WERI-Rb-1 (cell line): ENCODE measurements around the gene MEGF8.

Source experiments
- DNase-seq: peaks from one replicate; pipeline ENCODE4 v3.0.0-alpha.2; 2020
- H3K27ac ChIP-seq: fragments of 250-450 bp; sonication (Bioruptor Pico); 2 replicates; pipeline ENCODE4 v1.5.1; 2020; ENCODE audit warnings: mild to moderate bottlenecking, moderate library complexity
- H3K27me3 ChIP-seq: fragments of 250-450 bp; sonication (Bioruptor Pico); 2 replicates; pipeline ENCODE4 v1.5.1; 2021; ENCODE audit warnings: mild to moderate bottlenecking, low read depth, moderate library complexity; ENCODE audit not compliant: insufficient read depth, severe bottlenecking
- H3K36me3 ChIP-seq: fragments of 250-450 bp; sonication (Bioruptor Pico); 2 replicates; pipeline ENCODE4 v1.5.1; 2020; ENCODE audit warnings: mild to moderate bottlenecking, moderate library complexity
- H3K4me3 ChIP-seq: 2 replicates; pipeline ENCODE4 v1.5.1; 2011; ENCODE audit warnings: low read depth, mild to moderate bottlenecking, control low read depth, low read length
- H3K9me3 ChIP-seq: fragments of 250-450 bp; sonication (Bioruptor Pico); 2 replicates; pipeline ENCODE4 v1.5.1; 2021; ENCODE audit warnings: mild to moderate bottlenecking, moderate library complexity; ENCODE audit not compliant: severe bottlenecking
- TF ChIP-seq, protein P1 (sequence below): IDR thresholded peaks from 2 replicates; pipeline ENCODE4 v1.5.1; 2011; ENCODE audit warnings: low read depth, mild to moderate bottlenecking, control low read depth, inconsistent platforms, low read length

The MEGF8 gene, protein sequence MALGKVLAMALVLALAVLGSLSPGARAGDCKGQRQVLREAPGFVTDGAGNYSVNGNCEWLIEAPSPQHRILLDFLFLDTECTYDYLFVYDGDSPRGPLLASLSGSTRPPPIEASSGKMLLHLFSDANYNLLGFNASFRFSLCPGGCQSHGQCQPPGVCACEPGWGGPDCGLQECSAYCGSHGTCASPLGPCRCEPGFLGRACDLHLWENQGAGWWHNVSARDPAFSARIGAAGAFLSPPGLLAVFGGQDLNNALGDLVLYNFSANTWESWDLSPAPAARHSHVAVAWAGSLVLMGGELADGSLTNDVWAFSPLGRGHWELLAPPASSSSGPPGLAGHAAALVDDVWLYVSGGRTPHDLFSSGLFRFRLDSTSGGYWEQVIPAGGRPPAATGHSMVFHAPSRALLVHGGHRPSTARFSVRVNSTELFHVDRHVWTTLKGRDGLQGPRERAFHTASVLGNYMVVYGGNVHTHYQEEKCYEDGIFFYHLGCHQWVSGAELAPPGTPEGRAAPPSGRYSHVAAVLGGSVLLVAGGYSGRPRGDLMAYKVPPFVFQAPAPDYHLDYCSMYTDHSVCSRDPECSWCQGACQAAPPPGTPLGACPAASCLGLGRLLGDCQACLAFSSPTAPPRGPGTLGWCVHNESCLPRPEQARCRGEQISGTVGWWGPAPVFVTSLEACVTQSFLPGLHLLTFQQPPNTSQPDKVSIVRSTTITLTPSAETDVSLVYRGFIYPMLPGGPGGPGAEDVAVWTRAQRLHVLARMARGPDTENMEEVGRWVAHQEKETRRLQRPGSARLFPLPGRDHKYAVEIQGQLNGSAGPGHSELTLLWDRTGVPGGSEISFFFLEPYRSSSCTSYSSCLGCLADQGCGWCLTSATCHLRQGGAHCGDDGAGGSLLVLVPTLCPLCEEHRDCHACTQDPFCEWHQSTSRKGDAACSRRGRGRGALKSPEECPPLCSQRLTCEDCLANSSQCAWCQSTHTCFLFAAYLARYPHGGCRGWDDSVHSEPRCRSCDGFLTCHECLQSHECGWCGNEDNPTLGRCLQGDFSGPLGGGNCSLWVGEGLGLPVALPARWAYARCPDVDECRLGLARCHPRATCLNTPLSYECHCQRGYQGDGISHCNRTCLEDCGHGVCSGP (N-terminal part only)

DNA sequence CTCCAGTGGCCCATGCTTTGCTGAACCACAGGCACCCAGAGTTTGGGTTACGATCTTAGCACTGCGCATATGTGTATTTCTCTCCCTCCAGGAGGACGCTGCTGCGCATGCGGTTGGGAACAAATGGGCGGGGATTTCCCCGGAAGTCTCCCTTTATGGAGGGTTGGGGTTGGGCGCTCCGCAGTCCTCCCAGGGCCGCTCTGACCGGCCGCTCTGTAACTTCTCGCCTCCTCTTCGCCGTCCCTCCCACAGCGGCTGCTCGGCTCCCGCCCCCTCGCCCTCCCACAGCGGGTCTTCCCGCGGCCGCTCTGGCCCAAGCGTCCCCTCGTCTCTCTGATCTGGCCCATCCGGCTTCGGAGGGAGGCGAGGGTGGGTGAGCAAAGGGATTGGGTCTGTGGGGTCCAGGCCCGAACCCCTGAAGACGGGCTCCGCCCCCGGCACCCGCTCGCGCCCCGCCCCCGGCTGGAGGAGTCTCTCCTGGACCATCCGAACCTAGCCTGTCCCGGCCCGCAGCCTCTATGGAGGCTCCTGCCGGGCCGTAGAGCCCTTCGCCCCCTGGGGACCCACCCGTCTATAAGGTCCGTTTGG is at the start of gene MEGF8:
Gene MEGF8, plus strand, starts transcription at position 328 of the 588 bp plus-strand sequence. CDS start 609 bp downstream, outside the sequence.
- peak; percentile 99 for DNase-seq
- no peaks in the 10 kb centered on the region; the same call in 1 of the 2 replicates for H3K36me3 ChIP-seq
- TF ChIP-seq, protein P1, sequence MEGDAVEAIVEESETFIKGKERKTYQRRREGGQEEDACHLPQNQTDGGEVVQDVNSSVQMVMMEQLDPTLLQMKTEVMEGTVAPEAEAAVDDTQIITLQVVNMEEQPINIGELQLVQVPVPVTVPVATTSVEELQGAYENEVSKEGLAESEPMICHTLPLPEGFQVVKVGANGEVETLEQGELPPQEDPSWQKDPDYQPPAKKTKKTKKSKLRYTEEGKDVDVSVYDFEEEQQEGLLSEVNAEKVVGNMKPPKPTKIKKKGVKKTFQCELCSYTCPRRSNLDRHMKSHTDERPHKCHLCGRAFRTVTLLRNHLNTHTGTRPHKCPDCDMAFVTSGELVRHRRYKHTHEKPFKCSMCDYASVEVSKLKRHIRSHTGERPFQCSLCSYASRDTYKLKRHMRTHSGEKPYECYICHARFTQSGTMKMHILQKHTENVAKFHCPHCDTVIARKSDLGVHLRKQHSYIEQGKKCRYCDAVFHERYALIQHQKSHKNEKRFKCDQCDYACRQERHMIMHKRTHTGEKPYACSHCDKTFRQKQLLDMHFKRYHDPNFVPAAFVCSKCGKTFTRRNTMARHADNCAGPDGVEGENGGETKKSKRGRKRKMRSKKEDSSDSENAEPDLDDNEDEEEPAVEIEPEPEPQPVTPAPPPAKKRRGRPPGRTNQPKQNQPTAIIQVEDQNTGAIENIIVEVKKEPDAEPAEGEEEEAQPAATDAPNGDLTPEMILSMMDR, result peak; percentile 79
- H3K27me3 ChIP-seq, result no peaks in the 10 kb centered on the region
- peak within 1 kb of the TSS; percentile 80 for H3K27ac ChIP-seq
- peak within 1 kb of the TSS; percentile 94 for H3K4me3 ChIP-seq
- H3K9me3 ChIP-seq, result no peaks in the 10 kb centered on the region

DNA sequence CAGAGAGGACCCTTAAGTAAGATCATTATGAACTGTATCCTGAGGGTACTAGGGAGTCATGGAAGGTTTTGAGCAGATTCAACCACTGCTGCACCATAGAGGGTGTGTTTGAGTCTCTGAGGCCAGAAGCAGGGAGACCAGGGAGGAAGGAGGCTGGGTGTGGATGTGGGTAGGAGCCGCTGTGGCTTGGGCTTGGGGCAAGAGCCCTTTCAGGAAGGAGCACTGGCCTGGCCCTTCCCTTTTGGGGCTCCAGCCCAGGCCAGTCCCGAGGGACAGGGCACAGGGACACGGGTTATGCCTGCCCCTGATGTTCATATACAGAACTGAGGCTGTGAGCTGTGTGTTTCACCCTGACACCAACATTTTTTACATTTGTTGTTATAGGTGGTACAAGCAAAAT is 49.2 kb upstream of the MEGF8 start:
- Histone ChIP-seq H3K27me3 (no peaks in the 10 kb centered on the region), H3K36me3 (peaks cover 31% of the 10 kb centered on the region), H3K27ac (no peak overlapping the region), H3K9me3 (no peaks in the 10 kb centered on the region), H3K4me3 (no peak overlapping the region)
- TF ChIP-seq, protein P1, result no peak
- no peak for DNase-seq

DNA sequence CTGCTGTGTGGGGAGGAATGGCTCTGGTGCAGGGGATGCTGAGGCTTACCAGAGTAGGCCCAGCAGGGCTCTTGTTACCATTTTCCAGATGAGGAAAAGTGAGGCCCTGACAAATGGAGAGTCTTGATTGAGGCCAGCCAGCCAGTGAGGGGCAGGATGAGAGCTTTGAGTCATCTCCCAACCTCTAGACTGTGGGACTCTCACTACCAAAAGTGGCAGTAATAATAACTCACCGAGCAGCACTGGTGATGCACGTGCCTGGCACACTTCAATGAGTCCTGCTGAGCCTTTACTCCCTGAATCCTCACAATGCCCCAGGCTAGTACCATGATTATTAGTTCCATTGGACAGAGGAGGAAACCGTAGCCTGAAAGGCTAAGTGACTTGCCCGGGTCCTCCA is 48.6 kb upstream of the MEGF8 start:
- TF ChIP-seq, protein P1, result no peak
- Histone ChIP-seq H3K9me3 (no peaks in the 10 kb centered on the region), H3K4me3 (no peak overlapping the region), H3K36me3 (peaks cover 30% of the 10 kb centered on the region), H3K27ac (no peak overlapping the region), H3K27me3 (no peaks in the 10 kb centered on the region)
- DNase-seq, result no peak

DNA sequence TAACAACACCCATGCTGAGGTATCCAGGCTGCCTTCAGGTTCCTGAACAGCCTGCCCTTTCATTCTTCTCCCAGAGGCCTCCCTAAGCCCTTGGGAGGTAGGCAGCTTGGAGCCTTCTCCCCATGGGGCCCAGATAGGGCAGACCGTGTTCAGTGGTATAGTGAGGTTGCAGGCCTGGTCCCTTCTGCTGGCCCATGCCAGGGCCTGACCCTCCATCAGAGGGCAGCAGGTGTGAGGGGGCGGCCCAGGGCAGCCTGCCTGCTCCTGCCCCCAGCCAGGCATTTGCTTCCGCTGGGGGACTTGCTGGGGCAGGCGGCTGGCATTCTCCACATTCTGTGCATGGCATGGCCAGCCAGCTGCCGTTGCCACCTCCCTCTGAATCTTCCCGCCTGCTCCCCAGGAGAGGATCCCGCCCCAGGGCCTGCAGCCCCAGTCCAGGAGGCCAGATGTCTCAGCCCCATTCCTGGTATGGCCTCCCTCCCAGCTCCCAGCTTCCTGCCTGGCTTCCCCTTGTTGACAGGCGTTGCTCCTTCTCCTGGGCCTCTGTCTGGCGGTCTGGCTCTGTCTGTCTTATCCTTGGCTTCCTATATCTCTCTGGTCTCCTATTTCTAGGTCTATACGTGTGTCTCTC is 47.5 kb upstream of the MEGF8 start:
- H3K27ac ChIP-seq, result peak overlapping the region; percentile 96

More for the DNA sequence above, 47.5 kb upstream of the MEGF8 start:
- Histone ChIP-seq H3K9me3 (no peaks in the 10 kb centered on the region), H3K36me3 (peaks cover 24% of the 10 kb centered on the region), H3K4me3 (no peak overlapping the region), H3K27me3 (no peaks in the 10 kb centered on the region)
- TF ChIP-seq, protein P1, result no peak
- DNase-seq, result no peak
